Coronary artery (tissue), 2 donors: ENCODE results near the gene PKD2.

Source experiments
- DNase-seq: peaks from one replicate; pipeline ENCODE4 v3.0.0-alpha.2; 2017; ENCODE audit warnings: low spot score
- H3K27ac ChIP-seq, 2 donors: fragments of 200-600 bp; sonication (generic); one replicate each; pipeline ENCODE4 v1.5.1; 2016 to 2019
- H3K4me3 ChIP-seq: fragments of 200-600 bp; sonication (generic); 2 replicates; pipeline ENCODE4 v1.5.1; 2016; ENCODE audit warnings: mild to moderate bottlenecking, moderate library complexity
- CTCF ChIP-seq: fragments of 200-600 bp; sonication (generic); IDR thresholded peaks from one replicate; pipeline ENCODE4 v1.5.1; 2019; ENCODE audit warnings: antibody characterized with exemption

PKD2 gene

GRCh38 chr4:88062843-88063242, 55.4 kb downstream of the PKD2 start:
- Histone ChIP-seq H3K4me3 (no peak overlapping the region), H3K27ac (no peak overlapping the region)
- TF ChIP-seq CTCF, result no peak
- no peak for DNase-seq

- no peak for TF ChIP-seq CTCF
- DNase-seq, result no peak
- H3K4me3 ChIP-seq, result no peak overlapping the region
- H3K27ac ChIP-seq, result no peak overlapping the region
These were observed 56.3 kb downstream of the PKD2 start for GRCh38 chr4:88063634-88064296.

GRCh38 chr4:88064410-88064809, 57.0 kb downstream of the PKD2 start:
- Histone ChIP-seq H3K4me3 (no peak overlapping the region), H3K27ac (no peak overlapping the region)
- no peak for DNase-seq
- TF ChIP-seq CTCF, result no peak

GRCh38 chr4:88070031-88070430, 62.6 kb downstream of the PKD2 start:
- no peak for TF ChIP-seq CTCF
- H3K27ac ChIP-seq, result no peak overlapping the region
- no peak for DNase-seq
- H3K4me3 ChIP-seq, result no peak overlapping the region

GRCh38 chr4:88075336-88075735, 67.9 kb downstream of the PKD2 start:
- Histone ChIP-seq H3K27ac (no peak overlapping the region), H3K4me3 (no peak overlapping the region)
- DNase-seq, result no peak
- TF ChIP-seq CTCF, result no peak

GRCh38 chr4:88077911-88078524, 70.6 kb downstream of the PKD2 start:
- TF ChIP-seq CTCF, result no peak
- H3K4me3 ChIP-seq, result no peak overlapping the region
- no peak for DNase-seq
- peak overlapping the region in 1 of 2 donors; percentile 38 for H3K27ac ChIP-seq

- DNase-seq, result no peak
- peak overlapping the region in 1 of 2 donors; percentile 38 for H3K27ac ChIP-seq
- no peak overlapping the region for H3K4me3 ChIP-seq
- no peak for TF ChIP-seq CTCF
These were observed 71.1 kb downstream of the PKD2 start for GRCh38 chr4:88078579-88078978.
